Peyer's patch (tissue), 4 donors: ENCODE measurements around the gene CAPN7. TPM values are rescaled to one million over a fixed set of nuclear protein-coding genes. Genes with fewer than 3 reads are reported as not detected.

Experiments
- DNase-seq, 3 donors: peaks; one replicate each; pipeline ENCODE4 v3.0.0-alpha.2; 2017 to 2019
- H3K27ac ChIP-seq, 4 donors: fragments of 200-600 bp; sonication (generic); one replicate each; pipeline ENCODE4 v1.5.1; 2016 to 2019
- H3K27me3 ChIP-seq, 2 donors: fragments of 200-600 bp; sonication (generic); one replicate each; pipeline ENCODE4 v1.5.1; 2019
- H3K36me3 ChIP-seq, 3 donors: fragments of 200-600 bp; sonication (generic); one replicate each; pipeline ENCODE4 v1.5.1; 2016 to 2019
- H3K4me1 ChIP-seq, 4 donors: fragments of 200-600 bp; sonication (generic); one replicate each; pipeline ENCODE4 v1.5.1; 2016 to 2019
- H3K4me3 ChIP-seq, 4 donors: fragments of 200-600 bp; sonication (generic); 1 replicate in 3 of 4; 2 replicates in 1 of 4; pipeline ENCODE4 v1.5.1; 2016 to 2019; ENCODE audit warnings: mild to moderate bottlenecking in 1 of 4
- H3K9me3 ChIP-seq, 4 donors: fragments of 200-600 bp; sonication (generic); one replicate each; pipeline ENCODE4 v1.5.1; 2016 to 2019; ENCODE audit warnings: mild to moderate bottlenecking in 1 of 4
- POLR2A ChIP-seq, 2 donors: fragments of 450-650 bp; IDR thresholded peaks; one replicate each; pipeline ENCODE4 v1.5.1; 2017; ENCODE audit warnings: antibody characterized with exemption in 2 of 2, mild to moderate bottlenecking in 2 of 2, moderate library complexity in 2 of 2
- total RNA-seq, 4 donors: library from RNA; depleted of rRNA; stranded (reverse); fragments of >200 nt; gene quantifications; one replicate each; pipeline ENCODE4 v1.1.0, GENCODE V29; 2016
- TF ChIP-seq, protein P1 (sequence below), 6 experiments: fragments of 450-650 bp in 4 of 6; fragments of 200-600 bp in 2 of 6; sonication (generic) in 1 of 6; IDR thresholded peaks; one replicate each; pipeline ENCODE4 v1.5.1; 2017 to 2019; ENCODE audit warnings: antibody characterized with exemption in 6 of 6, mild to moderate bottlenecking in 3 of 6, moderate library complexity in 1 of 6

CAPN7 gene
- total RNA-seq, 4 donors from 2014 or later, result 50.3 to 115 (median 69.3) TPM

GRCh38 chr3:15216501-15216900 lies 10.5 kb downstream of the CAPN7 start:
- Histone ChIP-seq H3K4me1 (no peaks in the 10 kb centered on the region), H3K36me3 (peaks cover 0 to 86% (median 0%) of the 10 kb centered on the region in 3 donors), H3K9me3 (no peaks in the 10 kb centered on the region), H3K4me3 (no peak overlapping the region), H3K27me3 (no peaks in the 10 kb centered on the region), H3K27ac (no peak overlapping the region)
- no peak for DNase-seq
- TF ChIP-seq, protein P1, sequence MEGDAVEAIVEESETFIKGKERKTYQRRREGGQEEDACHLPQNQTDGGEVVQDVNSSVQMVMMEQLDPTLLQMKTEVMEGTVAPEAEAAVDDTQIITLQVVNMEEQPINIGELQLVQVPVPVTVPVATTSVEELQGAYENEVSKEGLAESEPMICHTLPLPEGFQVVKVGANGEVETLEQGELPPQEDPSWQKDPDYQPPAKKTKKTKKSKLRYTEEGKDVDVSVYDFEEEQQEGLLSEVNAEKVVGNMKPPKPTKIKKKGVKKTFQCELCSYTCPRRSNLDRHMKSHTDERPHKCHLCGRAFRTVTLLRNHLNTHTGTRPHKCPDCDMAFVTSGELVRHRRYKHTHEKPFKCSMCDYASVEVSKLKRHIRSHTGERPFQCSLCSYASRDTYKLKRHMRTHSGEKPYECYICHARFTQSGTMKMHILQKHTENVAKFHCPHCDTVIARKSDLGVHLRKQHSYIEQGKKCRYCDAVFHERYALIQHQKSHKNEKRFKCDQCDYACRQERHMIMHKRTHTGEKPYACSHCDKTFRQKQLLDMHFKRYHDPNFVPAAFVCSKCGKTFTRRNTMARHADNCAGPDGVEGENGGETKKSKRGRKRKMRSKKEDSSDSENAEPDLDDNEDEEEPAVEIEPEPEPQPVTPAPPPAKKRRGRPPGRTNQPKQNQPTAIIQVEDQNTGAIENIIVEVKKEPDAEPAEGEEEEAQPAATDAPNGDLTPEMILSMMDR (IDR thresholded peaks at IDR 0.05), result no peak
- no peak for TF ChIP-seq POLR2A (IDR thresholded peaks at IDR 0.05)

DNA sequence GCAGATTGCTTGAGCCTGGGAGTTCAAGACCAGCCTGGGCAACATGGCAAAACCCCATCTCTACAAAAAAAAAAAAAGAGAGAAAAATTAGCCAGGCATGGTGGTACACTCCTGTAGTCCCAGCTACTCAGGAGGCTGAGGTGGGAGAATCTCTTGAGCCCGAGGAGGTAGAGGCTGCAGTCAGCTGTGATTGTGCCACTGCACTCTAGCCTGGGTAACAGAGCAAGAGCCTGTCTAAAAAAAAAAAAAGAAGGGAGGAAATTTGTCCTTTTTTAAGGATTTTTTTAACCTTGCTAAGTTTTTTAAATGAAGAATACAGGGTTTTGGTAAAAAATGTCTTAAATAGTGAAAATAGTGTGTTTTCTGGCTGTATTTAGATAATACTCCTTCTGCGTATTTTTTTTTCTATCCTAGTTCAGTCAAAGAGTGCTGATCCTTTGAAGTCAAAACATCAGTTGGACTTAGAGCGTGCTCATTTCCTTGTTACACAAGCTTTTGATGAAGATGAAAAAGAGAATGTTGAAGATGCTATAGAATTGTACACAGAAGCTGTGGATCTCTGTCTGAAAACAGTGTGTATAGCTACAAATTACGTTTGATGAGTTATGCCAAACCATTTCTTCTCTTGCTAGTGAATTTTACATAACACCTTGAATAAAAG lies 11.1 kb downstream of the CAPN7 start:
- TF ChIP-seq POLR2A (IDR thresholded peaks at IDR 0.05), result no peak
- TF ChIP-seq, protein P1 (IDR thresholded peaks at IDR 0.05), result no peak
- Histone ChIP-seq H3K27ac (no peak overlapping the region), H3K4me1 (no peaks in the 10 kb centered on the region), H3K4me3 (no peak overlapping the region), H3K9me3 (no peaks in the 10 kb centered on the region), H3K36me3 (peaks cover 0 to 88% (median 0%) of the 10 kb centered on the region in 3 donors), H3K27me3 (no peaks in the 10 kb centered on the region)
- no peak for DNase-seq

DNA sequence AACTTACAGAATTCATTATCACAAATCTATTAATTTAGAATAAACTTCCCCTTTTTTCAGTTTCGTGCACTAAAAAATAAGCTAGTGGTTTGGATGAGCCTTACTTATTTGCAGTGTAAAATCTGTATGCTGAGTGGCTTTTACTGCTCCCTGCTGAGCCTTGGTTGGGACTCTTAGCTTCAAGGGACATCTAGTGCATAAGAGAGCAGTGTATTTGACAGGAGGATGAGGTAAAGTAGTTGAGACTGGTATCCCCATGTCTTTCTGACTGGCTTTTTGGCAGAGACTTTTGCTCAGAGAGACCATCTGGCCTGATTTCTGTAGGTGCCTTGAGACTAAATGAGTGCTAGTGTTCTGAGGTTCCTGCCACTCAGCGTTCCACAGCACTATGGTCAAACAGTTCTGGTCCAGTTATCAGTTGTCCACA lies 11.8 kb downstream of the CAPN7 start:
- H3K27ac ChIP-seq, result no peak overlapping the region

DNA sequence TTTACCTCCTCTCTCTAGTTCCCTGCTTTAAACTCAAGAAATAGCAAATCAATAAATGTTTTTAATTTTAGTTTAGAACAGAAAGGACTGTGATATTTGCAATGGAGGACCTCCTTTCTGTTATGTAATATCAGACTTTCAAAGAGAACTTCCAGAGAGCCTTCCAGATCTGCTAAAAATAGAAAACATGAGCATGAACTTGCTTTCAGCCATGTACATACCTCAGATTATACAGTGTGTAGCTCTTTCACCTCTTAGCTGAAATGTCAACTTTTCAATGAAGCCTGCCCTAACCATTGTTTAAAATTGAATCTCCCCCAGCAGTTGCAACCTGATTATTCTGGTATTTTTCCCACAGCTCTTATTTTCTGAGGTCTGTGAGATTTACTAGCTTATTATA lies 12.6 kb downstream of the CAPN7 start:
- H3K27me3 ChIP-seq, result no peaks in the 10 kb centered on the region
- H3K4me1 ChIP-seq, result no peaks in the 10 kb centered on the region
- DNase-seq, result no peak
- peaks cover 0 to 88% (median 0%) of the 10 kb centered on the region in 3 donors for H3K36me3 ChIP-seq
- no peak overlapping the region for H3K27ac ChIP-seq
- H3K9me3 ChIP-seq, result no peaks in the 10 kb centered on the region
- TF ChIP-seq POLR2A (IDR thresholded peaks at IDR 0.05), result no peak
- TF ChIP-seq, protein P1 (IDR thresholded peaks at IDR 0.05), result no peak
- H3K4me3 ChIP-seq, result no peak overlapping the region

More for the DNA sequence above, 11.8 kb downstream of the CAPN7 start:
- peaks cover 0 to 88% (median 0%) of the 10 kb centered on the region in 3 donors for H3K36me3 ChIP-seq
- no peaks in the 10 kb centered on the region for H3K27me3 ChIP-seq
- TF ChIP-seq POLR2A (IDR thresholded peaks at IDR 0.05), result no peak
- TF ChIP-seq, protein P1 (IDR thresholded peaks at IDR 0.05), result no peak
- H3K4me1 ChIP-seq, result no peaks in the 10 kb centered on the region
- H3K9me3 ChIP-seq, result no peaks in the 10 kb centered on the region
- no peak overlapping the region for H3K4me3 ChIP-seq
- no peak for DNase-seq

- Histone ChIP-seq H3K4me3 (no peak overlapping the region), H3K36me3 (peaks cover 0 to 93% (median 0%) of the 10 kb centered on the region in 3 donors), H3K9me3 (no peaks in the 10 kb centered on the region), H3K27ac (no peak overlapping the region), H3K4me1 (no peaks in the 10 kb centered on the region), H3K27me3 (no peaks in the 10 kb centered on the region)
- DNase-seq, result no peak
- TF ChIP-seq, protein P1 (IDR thresholded peaks at IDR 0.05), result no peak
- no peak for TF ChIP-seq POLR2A (IDR thresholded peaks at IDR 0.05)
Measured at GRCh38 chr3:15220056-15220455, 14.0 kb downstream of the CAPN7 start.
